HG02885 (cell line): ENCODE measurements around the gene HNRNPCL2.
"Not testable (repeated sequence)": the region's sequence is repeated elsewhere in the genome, so short reads cannot be mapped to it uniquely, and the experiment has no call there.

Experiments used
- ATAC-seq: cut with Tn5 transposase; IDR thresholded peaks from one replicate; pipeline ENCODE4 v1.9.1; 2021; ENCODE audit warnings: mild to moderate bottlenecking; ENCODE audit not compliant: unreplicated experiment, poor library complexity

Gene HNRNPCL2

GRCh38 chr1:13116754-13117153 is at the start of gene HNRNPCL2:
Gene HNRNPCL2, minus strand, starts transcription at chr1:13116854. Its CDS starts 454 bp downstream, at chr1:13116400.
- ATAC-seq = not testable (repeated sequence)

- not testable (repeated sequence) for ATAC-seq
Observed at GRCh38 chr1:13165531-13165930, 48.9 kb upstream of the HNRNPCL2 start, which contains the start of gene HNRNPCL4. Gene HNRNPCL4, minus strand, starts transcription at chr1:13165631. Its CDS starts 164 bp downstream, at chr1:13165467.

GRCh38 chr1:13155909-13156308 is 39.3 kb upstream of the HNRNPCL2 start, which contains the start of gene PRAMEF26:
Gene PRAMEF26, minus strand, starts transcription at chr1:13156009. Its CDS starts 2,914 bp downstream, at chr1:13153095.
- ATAC-seq = not testable (repeated sequence)

- not testable (repeated sequence) for ATAC-seq
Observed at GRCh38 chr1:13070474-13070873, 46.2 kb downstream of the HNRNPCL2 start, which contains the start of gene PRAMEF25. Gene PRAMEF25, plus strand, starts transcription at chr1:13070774. Its CDS starts 2,920 bp downstream, at chr1:13073694.
